K562 (cell line): ENCODE results near the gene CADM2. TPM values are rescaled to one million over a fixed set of nuclear protein-coding genes. Genes with fewer than 3 reads are reported as not detected.
A peak's percentile ranks its signal among the peaks of the same experiment; 100 is the strongest.

Source experiments
- ATAC-seq: fragments of 200-7000 bp; cut with Tn5 transposase; 3 replicates; pipeline ENCODE4 v1.9.1; 2020; ENCODE audit warnings: moderate library complexity
- BruUV-seq: library from RNA; stranded (reverse); fragments of 400-500 nt; replicated peaks from 2 replicates; lab custom pipeline; 2021; lab: Mats Ljungman, UMichigan
- CTCF ChIA-PET: fragments of 300-600 bp; formaldehyde crosslinking; extraction: SDS; loops from one replicate; lab custom pipeline; 2021; ENCODE audit warnings: low intra/inter-chr PET ratio; lab: Yijun Ruan, JAX
- POLR2A ChIA-PET: fragments of 300-600, 350-650 bp; sonication (Branson Sonifier 250); formaldehyde crosslinking; extraction: SDS; loops from one replicate; lab custom pipeline; 2021; ENCODE audit warnings: antibody characterized with exemption, inconsistent platforms; lab: Yijun Ruan, JAX
- DNase-seq, 4 experiments: peaks; one replicate each; pipeline versions ENCODE4 v3.0.0 to v3.0.0-alpha.2; 2011 to 2018; ENCODE audit warnings: low spot score in 3 of 4, mixed read lengths in 3 of 4; ENCODE audit errors: extremely low read depth in 1 of 4
- FAIRE-seq: peaks from 2 replicates; lab custom pipeline; 2011; peaks lifted over from hg19 to GRCh38; lab: Jason Lieb, UNC
- H2AFZ ChIP-seq: 2 replicates; pipeline ENCODE4 v1.6.0; 2011; ENCODE audit warnings: low read depth, low read length, control low read depth, inconsistent platforms
- H3K27ac ChIP-seq: fragments of 200-600 bp; 3 replicates; pipeline ENCODE4 v1.8.0; 2011; ENCODE audit warnings: low read depth, mild to moderate bottlenecking, control low read depth, inconsistent platforms, low read length, moderate library complexity, mixed read lengths; ENCODE audit errors: extremely low read depth
- H3K27me3 ChIP-seq, 2 experiments: fragments of 300-600 bp in 1 of 2; 2 replicates in 1 of 2; 3 replicates in 1 of 2; pipeline versions ENCODE4 v1.6.0 to v1.8.0; 2011; ENCODE audit warnings: inconsistent platforms in 2 of 2, low read length in 2 of 2, mild to moderate bottlenecking in 1 of 2, mixed read lengths in 1 of 2, moderate library complexity in 1 of 2; ENCODE audit not compliant: control insufficient read depth in 2 of 2, insufficient read depth in 2 of 2
- H3K36me3 ChIP-seq: fragments of 300-600 bp; 3 replicates; pipeline ENCODE4 v1.8.0; 2011; ENCODE audit warnings: mild to moderate bottlenecking, low read length, inconsistent platforms; ENCODE audit not compliant: control insufficient read depth, insufficient read depth
- H3K4me1 ChIP-seq, 2 experiments: fragments of 200-600 bp in 1 of 2; replicated peaks in 1 of 2; 2 replicates in 1 of 2; 3 replicates in 1 of 2; pipeline versions ENCODE4 v1.5.1 to v1.8.0; 2011; ENCODE audit warnings: inconsistent platforms in 2 of 2, low read length in 2 of 2, mild to moderate bottlenecking in 1 of 2, mixed read lengths in 1 of 2, moderate library complexity in 1 of 2; ENCODE audit not compliant: control insufficient read depth in 2 of 2, insufficient read depth in 2 of 2
- H3K4me2 ChIP-seq: 2 replicates; pipeline ENCODE4 v1.6.1; 2011; ENCODE audit warnings: low read length, control low read depth, inconsistent platforms, mixed read lengths; ENCODE audit not compliant: insufficient read depth
- H3K4me3 ChIP-seq: fragments of 200-600 bp; sonication (generic), shearing (Covaris generic); 2 replicates; pipeline ENCODE4 v1.5.1; 2016; ENCODE audit warnings: control low read depth, inconsistent platforms
- H3K79me2 ChIP-seq: fragments of 200-600 bp; 3 replicates; pipeline ENCODE4 v1.8.0; 2011; ENCODE audit warnings: low read length, inconsistent platforms; ENCODE audit not compliant: control insufficient read depth, insufficient read depth
- H3K9ac ChIP-seq, 2 experiments: 2 replicates each; pipeline versions ENCODE4 v1.6.0 to v1.6.1; 2011; ENCODE audit warnings: low read depth in 2 of 2, low read length in 2 of 2, control low read depth in 1 of 2, inconsistent platforms in 1 of 2, mild to moderate bottlenecking in 1 of 2, mixed read lengths in 1 of 2; ENCODE audit not compliant: insufficient read depth in 1 of 2
- H3K9me1 ChIP-seq: one replicate; pipeline ENCODE4 v1.6.0; 2011; ENCODE audit warnings: inconsistent platforms, mild to moderate bottlenecking, low read length, moderate library complexity; ENCODE audit not compliant: control insufficient read depth, insufficient read depth
- H3K9me3 ChIP-seq: replicated peaks from 2 replicates; pipeline ENCODE4 v1.5.1; 2011; ENCODE audit warnings: low read depth, low read length, inconsistent platforms; ENCODE audit not compliant: control insufficient read depth, insufficient read depth
- H4K20me1 ChIP-seq: replicated peaks from 2 replicates; pipeline ENCODE4 v1.6.1; 2011; ENCODE audit warnings: low read length, inconsistent platforms, mixed read lengths; ENCODE audit not compliant: control insufficient read depth, insufficient read depth
- FOXJ3 ChIP-seq: sonication (generic); formaldehyde crosslinking; IDR thresholded peaks from 2 replicates; pipeline ENCODE4 v1.4.0; 2020; ENCODE audit warnings: mild to moderate bottlenecking, missing genetic modification reagents
- RERE ChIP-seq: sonication (generic); formaldehyde crosslinking; IDR thresholded peaks from 2 replicates; pipeline ENCODE4 v1.8.0; 2023; ENCODE audit warnings: missing genetic modification reagents, mild to moderate bottlenecking, borderline replicate concordance
- SMAD2 ChIP-seq: fragments of 150-350 bp; IDR thresholded peaks from 2 replicates; pipeline ENCODE4 v1.6.1; 2014; ENCODE audit warnings: low read depth, mild to moderate bottlenecking, low read length
- TOE1 ChIP-seq, 2 experiments: fragments of 450-650 bp in 1 of 2; sonication (generic) in 1 of 2; formaldehyde crosslinking in 1 of 2; IDR thresholded peaks; 2 replicates each; pipeline versions ENCODE4 v1.7.1 to v1.8.0; 2016 to 2022; ENCODE audit warnings: borderline replicate concordance in 2 of 2, mild to moderate bottlenecking in 2 of 2, antibody characterized with exemption in 1 of 2, inconsistent platforms in 1 of 2, low read depth in 1 of 2, missing genetic modification reagents in 1 of 2, moderate library complexity in 1 of 2
- ZBTB1 ChIP-seq: sonication (generic); formaldehyde crosslinking; IDR thresholded peaks from 2 replicates; pipeline ENCODE4 v1.8.1; 2023; ENCODE audit warnings: missing genetic modification reagents, low read depth, mild to moderate bottlenecking, borderline replicate concordance
- ZBTB8A ChIP-seq: fragments of 450-650 bp; IDR thresholded peaks from 2 replicates; pipeline ENCODE4 v1.6.1; 2018; ENCODE audit warnings: mild to moderate bottlenecking, moderate library complexity; ENCODE audit not compliant: partially characterized antibody
- ZFX ChIP-seq: sonication (generic); formaldehyde crosslinking; IDR thresholded peaks from 2 replicates; pipeline ENCODE4 v1.8.0; 2022; ENCODE audit warnings: mild to moderate bottlenecking, missing genetic modification reagents, moderate library complexity
- ZNF592 ChIP-seq: fragments of 450-650 bp; IDR thresholded peaks from 2 replicates; pipeline ENCODE4 v1.6.1; 2017; ENCODE audit warnings: antibody characterized with exemption, mild to moderate bottlenecking
- ZNF740 ChIP-seq, 3 experiments: fragments of 200-800 bp in 1 of 3; sonication (Bioruptor generic) in 1 of 3; sonication (generic) in 1 of 3; formaldehyde crosslinking in 1 of 3; IDR thresholded peaks; 2 replicates each; pipeline versions ENCODE4 v1.6.1 to v1.8.0; 2016 to 2022; ENCODE audit warnings: mild to moderate bottlenecking in 2 of 3, missing compliant biosample characterization in 2 of 3, missing genetic modification characterization in 2 of 3, missing genetic modification reagents in 1 of 3
- ZNF830 ChIP-seq: fragments of 250-450 bp; sonication (Bioruptor Pico); IDR thresholded peaks from 2 replicates; pipeline ENCODE4 v1.5.0; 2021; ENCODE audit warnings: mild to moderate bottlenecking
- WGBS: fragments of 100-300 bp; shearing (Covaris generic); methylation state at CpG from one replicate; pipeline ENCODE4 v1.1.6; 2016; ENCODE audit warnings: low coverage, mixed read lengths; ENCODE audit not compliant: insufficient coverage; ENCODE audit errors: missing lambda C conversion rate; 5-methylcytosine and 5-hydroxymethylcytosine counted together
- in situ Hi-C: fragments of 300-500 bp; cut with MboI; formaldehyde crosslinking; loops from 4 replicates; pipeline ENCODE4 v1.15.0; 2018; ENCODE audit warnings: inconsistent platforms, mixed read lengths
- intact Hi-C: fragments of 100-400 bp; cut with micrococcal nuclease; formaldehyde crosslinking; loops from 2 replicates; pipeline ENCODE4 v1.14.2; 2022
- polyA plus RNA-seq, 8 experiments: library from polyadenylated mRNA; depleted of rRNA in 4 of 8; stranded (reverse) in 5 of 8; unstranded in 3 of 8; fragments of >200 nt; fragmentation: Nextera tagmentation in 2 of 8; fragmentation: Illumina TruSeq in 1 of 8; extraction: Ambion mirVana in 2 of 8; extraction: Trizol in 1 of 8; gene quantifications; 2 replicates each; pipeline versions ENCODE4 v1.2.1 to v1.2.3, GENCODE V29; 2011 to 2014; ENCODE audit warnings: inconsistent platforms in 1 of 8, missing spikeins in 1 of 8
- total RNA-seq, 7 experiments: library from RNA; depleted of rRNA in 6 of 7; stranded (reverse); fragments of >200 nt in 6 of 7; fragmentation: Illumina TruSeq in 2 of 7; extraction: Trizol in 2 of 7; gene quantifications; 2 replicates each; pipeline versions ENCODE4 v1.2.1 to v1.2.3, GENCODE V29; 2011 to 2021; ENCODE audit warnings: low replicate concordance in 1 of 7

CADM2 gene
- total and polyA plus RNA-seq, 9 of the 15 experiments (the other 6 are each of a cell fraction or from before 2014, with no cell fraction given) = 0.11 to 3.2 (median 0.95) TPM

- WGBS = 35% methylated on average over 3 of the region's 3 CpGs
- peak overlapping the region; percentile 86 for H2AFZ ChIP-seq
- no peaks in the 10 kb centered on the region for H3K36me3 ChIP-seq
- ChIA-PET POLR2A (interaction anchor here (0.5 kb wide), 1 partner anchor 8 kb away, joined by 4 read pairs; no protein-coding TSS in a partner anchor), CTCF (no interaction called here)
- H3K27me3 ChIP-seq = no peaks in the 10 kb centered on the region
- H3K79me2 ChIP-seq = no peaks in the 10 kb centered on the region
- peak overlapping the region; percentile 24; the same call in 1 of the 2 replicates for H3K4me2 ChIP-seq
- TF ChIP-seq SMAD2 (no peak), ZFX (CRISPR knock-in tag) (0 out of 2 replicates have a peak, but pooled peaks have one; percentile 18), ZNF830 (CRISPR knock-in tag) (no peak), ZBTB8A (no peak), FOXJ3 (CRISPR knock-in tag) (no peak), RERE (no peak), ZNF740 (CRISPR knock-in tag; IDR thresholded peaks at IDR 0.05) (no peak), ZNF740 (tag; IDR thresholded peaks at IDR 0.05) (no peak), TOE1 (IDR thresholded peaks at IDR 0.05; ENCODE audit: borderline replicate concordance) (no peak), TOE1 (CRISPR knock-in tag; IDR thresholded peaks at IDR 0.05; ENCODE audit: borderline replicate concordance, low read depth) (no peak), ZBTB1 (CRISPR knock-in tag) (no peak), ZNF592 (0 out of 2 replicates have a peak, but pooled peaks have one; percentile 10)
- H3K9me3 ChIP-seq = no peaks in the 10 kb centered on the region
- no peak for FAIRE-seq
- H3K4me3 ChIP-seq = no peak overlapping the region
- peak overlapping the region; percentile 61; the same call in 2 of the 3 replicates for H3K27ac ChIP-seq
- no peak for DNase-seq
- no peaks in the 10 kb centered on the region for H4K20me1 ChIP-seq
- no peaks in the 10 kb centered on the region; a peak in 1 of 5 replicates for H3K4me1 ChIP-seq
- no TSS peak for BruUV-seq
- intact Hi-C loops = no loop called here
- ATAC-seq = peak; percentile 61
- in situ Hi-C loops = no loop called here
- H3K9me1 ChIP-seq = no peaks in the 10 kb centered on the region
- peak overlapping the region in 1 of 2 experiments; percentile 43; a peak in 2 of 4 replicates for H3K9ac ChIP-seq
These were observed 523.4 kb downstream of the CADM2 start for GRCh38 chr3:85482213-85482490.
